LNCAP (cell line): ENCODE data around the gene RND1.
A peak's percentile ranks its signal among the peaks of the same experiment; 100 is the strongest.

ENCODE experiments used
- CTCF ChIP-seq: fragments of 450-650 bp; IDR thresholded peaks from 2 replicates; pipeline ENCODE4 v1.5.1; 2017; ENCODE audit warnings: mild to moderate bottlenecking

The RND1 gene

GRCh38 chr12:48894271-48894670, 28.6 kb upstream of the RND1 start:
- no peak for TF ChIP-seq CTCF

GRCh38 chr12:48890657-48891418, 25.2 kb upstream of the RND1 start:
- peak; percentile 73 for TF ChIP-seq CTCF

- no peak for TF ChIP-seq CTCF
Measured at GRCh38 chr12:48889679-48890078, 24.0 kb upstream of the RND1 start.

- TF ChIP-seq CTCF: no peak
Measured at GRCh38 chr12:48883305-48884161, 17.9 kb upstream of the RND1 start.

GRCh38 chr12:48882972-48883304, 17.3 kb upstream of the RND1 start:
- TF ChIP-seq CTCF: no peak

- no peak for TF ChIP-seq CTCF
Measured at GRCh38 chr12:48882315-48882687, 16.6 kb upstream of the RND1 start.

GRCh38 chr12:48881686-48882314, 16.1 kb upstream of the RND1 start:
- TF ChIP-seq CTCF: no peak
